Large intestine (tissue), 3 donors: ENCODE data around the gene MGP. TPM values are rescaled to one million over a fixed set of nuclear protein-coding genes. Genes with fewer than 3 reads are reported as not detected.
A peak's percentile ranks its signal among the peaks of the same experiment; 100 is the strongest.

Experiments
- DNase-seq, 2 donors: peaks; one replicate each; pipeline versions ENCODE4 v3.0.0 to v3.0.0-alpha.2; 2013
- H3K27ac ChIP-seq: one replicate; pipeline ENCODE4 v1.5.1; 2013; ENCODE audit warnings: low read length
- H3K27me3 ChIP-seq: 2 replicates; pipeline ENCODE4 v1.6.1; 2013; ENCODE audit warnings: low read length; ENCODE audit not compliant: control insufficient read depth, insufficient read depth
- H3K36me3 ChIP-seq: 2 replicates; pipeline ENCODE4 v1.6.1; 2013; ENCODE audit warnings: low read length; ENCODE audit not compliant: control insufficient read depth, insufficient read depth
- H3K4me1 ChIP-seq: one replicate; pipeline ENCODE4 v1.6.1; 2013; ENCODE audit warnings: low read length; ENCODE audit not compliant: control insufficient read depth, insufficient read depth
- H3K4me3 ChIP-seq: one replicate; pipeline ENCODE4 v1.5.1; 2013; ENCODE audit warnings: low read length
- H3K9me3 ChIP-seq: one replicate; pipeline ENCODE4 v1.6.1; 2013; ENCODE audit warnings: mild to moderate bottlenecking, low read depth, low read length, moderate library complexity; ENCODE audit not compliant: control insufficient read depth
- WGBS: methylation state at CpG from one replicate; pipeline ENCODE4 v1.1.5; 2013; ENCODE audit warnings: low lambda C conversion rate; ENCODE audit not compliant: insufficient coverage; 5-methylcytosine and 5-hydroxymethylcytosine counted together
- polyA plus RNA-seq: library from polyadenylated mRNA; unstranded; fragments of 120-200 nt; gene quantifications from one replicate; pipeline ENCODE4 v1.2.1, GENCODE V29; 2013

Gene MGP
- polyA plus RNA-seq, 1 donor: 152 TPM

DNA sequence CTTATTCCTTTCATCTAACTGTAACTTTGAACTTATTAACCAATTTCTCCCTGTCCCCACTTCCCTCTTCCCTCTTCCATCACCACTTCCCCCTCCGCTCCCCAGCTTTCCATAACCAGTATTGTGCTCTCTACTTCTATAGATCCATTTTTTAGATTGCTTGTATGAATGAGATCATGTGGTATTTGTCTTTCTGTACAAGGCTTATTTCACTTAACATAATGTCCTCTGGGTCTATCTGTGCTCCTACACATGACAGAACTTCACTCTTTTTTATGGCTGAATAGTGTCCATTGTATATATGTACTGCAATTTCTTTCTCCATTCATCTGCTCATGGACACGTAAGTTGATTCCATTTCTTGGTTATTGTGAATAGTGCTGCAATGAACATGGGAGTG lies 38.3 kb upstream of the MGP start:
- Histone ChIP-seq H3K9me3 (no peaks in the 10 kb centered on the region), H3K36me3 (no peaks in the 10 kb centered on the region), H3K4me1 (peaks cover 3% of the 10 kb centered on the region), H3K27ac (no peak overlapping the region), H3K4me3 (no peak overlapping the region), H3K27me3 (no peaks in the 10 kb centered on the region)
- DNase-seq: no peak
- 86% methylated on average over 1 of the region's 2 CpGs for WGBS

- Histone ChIP-seq H3K27me3 (no peaks in the 10 kb centered on the region), H3K36me3 (no peaks in the 10 kb centered on the region), H3K27ac (no peak overlapping the region), H3K4me1 (no peaks in the 10 kb centered on the region), H3K4me3 (no peak overlapping the region), H3K9me3 (no peaks in the 10 kb centered on the region)
- WGBS: 100% methylated on average over 1 of the region's 2 CpGs
- DNase-seq: no peak
Observed at GRCh38 chr12:14921218-14921617, 35.6 kb upstream of the MGP start.

- Histone ChIP-seq H3K4me3 (no peak overlapping the region), H3K36me3 (no peaks in the 10 kb centered on the region), H3K4me1 (no peaks in the 10 kb centered on the region), H3K27me3 (no peaks in the 10 kb centered on the region), H3K9me3 (no peaks in the 10 kb centered on the region), H3K27ac (no peak overlapping the region)
- no peak for DNase-seq
- no CpG with 5 or more reads among the region's 7 CpGs for whole genome bisulfite sequencing
Observed at GRCh38 chr12:14920475-14921126, 34.9 kb upstream of the MGP start.

DNA sequence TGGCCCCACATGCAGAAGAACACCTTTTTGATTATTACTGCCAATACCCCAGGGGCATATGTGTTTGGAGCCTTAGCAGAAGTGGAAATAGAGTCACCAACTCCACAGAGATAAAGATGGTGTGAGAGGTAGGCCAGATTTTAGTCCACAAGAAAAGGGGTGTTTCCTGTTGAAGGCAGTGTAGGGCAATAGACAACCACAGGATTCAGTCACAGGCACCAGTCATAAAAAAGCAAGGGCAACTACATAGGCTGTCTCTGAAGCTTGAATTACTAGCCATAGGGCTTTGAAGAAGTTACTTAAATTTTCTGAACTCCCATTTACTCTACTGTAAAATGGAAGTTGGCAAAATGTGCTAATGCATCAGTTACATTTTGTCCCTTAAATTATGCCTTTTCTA lies 33.8 kb upstream of the MGP start:
- Histone ChIP-seq H3K9me3 (no peaks in the 10 kb centered on the region), H3K27me3 (no peaks in the 10 kb centered on the region), H3K4me1 (no peaks in the 10 kb centered on the region), H3K4me3 (no peak overlapping the region), H3K36me3 (no peaks in the 10 kb centered on the region), H3K27ac (no peak overlapping the region)
- no peak for DNase-seq

GRCh38 chr12:14915736-14916135 lies 30.1 kb upstream of the MGP start:
- H3K36me3 ChIP-seq: peaks cover 4% of the 10 kb centered on the region
- H3K27ac ChIP-seq: no peak overlapping the region
- no peaks in the 10 kb centered on the region for H3K4me1 ChIP-seq
- no peaks in the 10 kb centered on the region for H3K27me3 ChIP-seq
- no peak for DNase-seq
- H3K4me3 ChIP-seq: no peak overlapping the region
- WGBS: 0% methylated on average over 1 of the region's 2 CpGs
- no peaks in the 10 kb centered on the region for H3K9me3 ChIP-seq

- no peaks in the 10 kb centered on the region for H3K27me3 ChIP-seq
- no peak overlapping the region for H3K27ac ChIP-seq
- H3K4me1 ChIP-seq: no peaks in the 10 kb centered on the region
- WGBS: no CpG with 5 or more reads among the region's 4 CpGs
- H3K36me3 ChIP-seq: peaks cover 4% of the 10 kb centered on the region
- no peak overlapping the region for H3K4me3 ChIP-seq
- DNase-seq: peak in 1 of 2 donors; percentile 64
- H3K9me3 ChIP-seq: peaks cover 3% of the 10 kb centered on the region
Observed at GRCh38 chr12:14913381-14913781, 27.7 kb upstream of the MGP start.

DNA sequence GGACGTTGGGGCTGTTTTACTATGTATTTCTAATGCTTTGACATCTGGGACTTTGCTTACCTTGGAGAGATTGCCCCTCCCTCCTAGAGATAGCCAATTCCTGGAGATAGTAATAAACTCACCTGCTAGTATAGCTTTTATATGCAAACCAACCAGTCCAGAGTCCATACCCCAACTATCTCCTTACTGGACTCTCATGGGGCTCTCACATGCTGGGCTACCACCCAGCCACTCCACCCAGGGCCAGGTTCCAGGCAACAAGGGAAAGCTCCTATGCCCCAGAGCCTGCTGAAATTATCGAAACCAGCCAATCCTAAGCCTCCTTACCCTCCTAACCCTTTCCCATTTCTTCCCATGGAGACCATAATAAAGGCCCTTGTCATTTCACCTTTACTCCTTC lies 25.5 kb upstream of the MGP start:
- Histone ChIP-seq H3K27ac (peak overlapping the region; percentile 39), H3K9me3 (peaks cover 3% of the 10 kb centered on the region), H3K4me1 (no peaks in the 10 kb centered on the region), H3K4me3 (no peak overlapping the region), H3K27me3 (no peaks in the 10 kb centered on the region), H3K36me3 (peaks cover 4% of the 10 kb centered on the region)
- DNase-seq: peak; percentile 73 to 88
- 57% methylated on average over 1 of the region's 2 CpGs for WGBS

- no peak overlapping the region for H3K4me3 ChIP-seq
- H3K27ac ChIP-seq: no peak overlapping the region
- 71% methylated on average over 4 of the region's 5 CpGs for WGBS
- peaks cover 4% of the 10 kb centered on the region for H3K36me3 ChIP-seq
- no peaks in the 10 kb centered on the region for H3K27me3 ChIP-seq
- H3K4me1 ChIP-seq: no peaks in the 10 kb centered on the region
- DNase-seq: no peak
- peaks cover 3% of the 10 kb centered on the region for H3K9me3 ChIP-seq
Observed at GRCh38 chr12:14910090-14910915, 24.6 kb upstream of the MGP start.

DNA sequence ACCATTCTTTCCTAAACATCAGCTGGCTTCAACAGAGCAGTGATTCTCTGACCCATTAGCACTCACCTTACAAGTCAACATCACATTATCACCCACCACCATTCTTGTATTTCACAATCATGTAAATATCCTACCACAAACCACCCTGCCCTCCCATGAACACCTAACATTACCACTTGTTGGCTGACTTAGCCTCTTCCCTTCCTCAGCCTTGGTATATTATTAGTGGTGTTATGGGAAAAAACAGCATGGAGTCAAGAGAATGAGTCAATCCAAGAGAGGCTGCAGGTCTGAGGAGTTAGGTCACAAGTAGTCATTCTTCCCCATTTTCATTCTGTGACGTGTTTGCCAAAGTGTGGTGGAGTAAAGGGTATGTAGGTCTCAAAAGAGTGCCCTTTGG lies 22.3 kb upstream of the MGP start:
- no peak overlapping the region for H3K27ac ChIP-seq
- no CpG with 5 or more reads among the region's 1 CpG for WGBS
- no peak overlapping the region for H3K4me3 ChIP-seq
- no peak for DNase-seq
- H3K36me3 ChIP-seq: no peaks in the 10 kb centered on the region
- peaks cover 3% of the 10 kb centered on the region for H3K9me3 ChIP-seq
- no peaks in the 10 kb centered on the region for H3K4me1 ChIP-seq
- H3K27me3 ChIP-seq: no peaks in the 10 kb centered on the region

DNA sequence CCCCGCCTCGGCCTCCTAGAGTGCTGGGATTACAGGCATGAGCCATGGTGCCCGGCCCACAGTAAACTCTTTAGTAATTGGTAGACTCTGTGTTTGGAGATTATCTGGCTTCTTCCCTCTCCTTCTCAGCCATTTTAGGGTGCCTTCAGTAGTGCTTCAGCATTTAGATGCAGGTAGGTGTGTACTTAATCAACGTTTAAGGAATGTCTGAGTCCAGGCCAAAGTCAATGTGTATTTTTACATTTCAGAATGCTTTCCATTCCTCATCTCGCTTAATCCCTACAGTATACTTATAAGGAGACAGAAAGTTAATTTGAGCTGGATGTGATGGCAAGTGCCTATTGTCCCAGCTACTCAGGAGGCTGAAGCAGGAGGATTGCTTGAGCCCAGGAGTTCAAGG lies 20.5 kb upstream of the MGP start:
- no CpG with 5 or more reads among the region's 5 CpGs for WGBS

More for the DNA sequence above, 20.5 kb upstream of the MGP start:
- no peaks in the 10 kb centered on the region for H3K4me1 ChIP-seq
- H3K36me3 ChIP-seq: no peaks in the 10 kb centered on the region
- no peak for DNase-seq
- peaks cover 3% of the 10 kb centered on the region for H3K9me3 ChIP-seq
- H3K27ac ChIP-seq: no peak overlapping the region
- H3K4me3 ChIP-seq: no peak overlapping the region
- no peaks in the 10 kb centered on the region for H3K27me3 ChIP-seq
